ENCODE data around the gene ASCC3. TPM values are rescaled to one million over a fixed set of nuclear protein-coding genes. Genes with fewer than 3 reads are reported as not detected.
"Not testable (repeated sequence)": the region's sequence is repeated elsewhere in the genome, so short reads cannot be mapped to it uniquely, and the experiment has no call there.

ASCC3 gene
- total RNA-seq, 4 donors from 2014 or later = 14.2 to 58.9 (median 36.6) TPM

DNA sequence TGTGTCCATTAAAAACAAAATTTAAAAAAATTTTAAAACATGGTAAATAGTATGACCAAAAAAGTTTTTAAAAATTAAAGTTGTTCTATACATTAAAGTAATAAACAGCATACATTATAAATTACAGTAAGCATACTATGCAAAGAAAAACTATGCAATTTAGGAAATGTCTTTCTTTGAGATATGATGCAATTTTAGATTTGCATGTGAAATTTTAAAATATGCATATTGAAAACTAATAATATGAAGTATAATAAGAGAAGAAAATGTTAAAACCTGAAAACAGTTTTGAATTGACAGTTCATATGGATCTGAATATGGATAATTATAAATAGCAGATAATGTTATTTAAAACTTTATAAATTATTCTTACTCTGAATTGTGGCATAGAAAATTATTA, 43.1 kb downstream of the ASCC3 start:
- TF ChIP-seq POLR2A (IDR thresholded peaks at IDR 0.05) = no peak
- TF ChIP-seq, protein P1, sequence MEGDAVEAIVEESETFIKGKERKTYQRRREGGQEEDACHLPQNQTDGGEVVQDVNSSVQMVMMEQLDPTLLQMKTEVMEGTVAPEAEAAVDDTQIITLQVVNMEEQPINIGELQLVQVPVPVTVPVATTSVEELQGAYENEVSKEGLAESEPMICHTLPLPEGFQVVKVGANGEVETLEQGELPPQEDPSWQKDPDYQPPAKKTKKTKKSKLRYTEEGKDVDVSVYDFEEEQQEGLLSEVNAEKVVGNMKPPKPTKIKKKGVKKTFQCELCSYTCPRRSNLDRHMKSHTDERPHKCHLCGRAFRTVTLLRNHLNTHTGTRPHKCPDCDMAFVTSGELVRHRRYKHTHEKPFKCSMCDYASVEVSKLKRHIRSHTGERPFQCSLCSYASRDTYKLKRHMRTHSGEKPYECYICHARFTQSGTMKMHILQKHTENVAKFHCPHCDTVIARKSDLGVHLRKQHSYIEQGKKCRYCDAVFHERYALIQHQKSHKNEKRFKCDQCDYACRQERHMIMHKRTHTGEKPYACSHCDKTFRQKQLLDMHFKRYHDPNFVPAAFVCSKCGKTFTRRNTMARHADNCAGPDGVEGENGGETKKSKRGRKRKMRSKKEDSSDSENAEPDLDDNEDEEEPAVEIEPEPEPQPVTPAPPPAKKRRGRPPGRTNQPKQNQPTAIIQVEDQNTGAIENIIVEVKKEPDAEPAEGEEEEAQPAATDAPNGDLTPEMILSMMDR (IDR thresholded peaks at IDR 0.05) = no peak
- Histone ChIP-seq H3K4me1 (no peaks in the 10 kb centered on the region), H3K27ac (no peak overlapping the region), H3K4me3 (no peak overlapping the region), H3K27me3 (no peaks in the 10 kb centered on the region), H3K9me3 (no peaks in the 10 kb centered on the region), H3K36me3 (peaks cover 0 to 3% (median 0%) of the 10 kb centered on the region in 3 donors)
- intact Hi-C loops (cut with DNase I) = no loop called here
- DNase-seq = no peak

GRCh38 chr6:100833972-100834574, 47.1 kb downstream of the ASCC3 start:
- intact Hi-C loops (cut with DNase I) = no loop called here
- WGBS, 2 donors = 95 to 96% methylated on average over 4 to 5 of the region's 5 CpGs

DNA sequence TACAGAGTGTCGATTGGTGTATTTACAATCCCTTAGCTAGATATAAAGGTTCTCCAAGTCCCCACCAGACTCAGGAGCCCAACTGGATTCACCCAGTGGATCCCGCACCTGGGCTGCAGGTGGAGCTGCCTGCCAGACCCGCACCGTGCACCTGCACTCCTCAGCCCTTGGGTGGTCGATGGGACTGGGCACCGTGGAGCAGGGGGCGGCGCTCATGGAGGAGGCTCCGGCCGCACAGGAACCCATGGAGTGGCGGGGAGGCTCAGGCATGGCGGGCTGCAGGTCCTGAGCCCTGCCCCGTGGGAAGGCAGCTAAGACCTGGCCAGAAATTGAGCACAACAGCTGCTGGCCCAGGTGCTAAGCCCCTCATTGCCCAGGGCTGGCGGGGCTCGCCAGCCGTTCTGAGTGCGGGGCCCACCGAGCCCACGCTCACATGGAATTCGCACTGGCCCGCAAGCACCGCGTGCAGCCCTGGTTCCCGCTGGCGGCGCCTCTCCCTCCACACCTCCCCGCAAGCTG, 52.0 kb downstream of the ASCC3 start:
- H3K27ac ChIP-seq; H3K9me3 ChIP-seq; H3K4me3 ChIP-seq; H3K27me3 ChIP-seq; DNase-seq; intact Hi-C loops (cut with DNase I); H3K4me1 ChIP-seq: not testable (repeated sequence)
- no CpG with 5 or more reads among the region's 27 CpGs for WGBS, 2 donors
- H3K36me3 ChIP-seq = peaks cover 0 to 27% (median 0%) of the 10 kb centered on the region in 3 donors

More at GRCh38 chr6:100833972-100834574, 47.1 kb downstream of the ASCC3 start:
- Histone ChIP-seq H3K27me3 (no peaks in the 10 kb centered on the region), H3K27ac (no peak overlapping the region), H3K4me1 (no peaks in the 10 kb centered on the region), H3K36me3 (peaks cover 0 to 17% (median 0%) of the 10 kb centered on the region in 3 donors), H3K4me3 (no peak overlapping the region), H3K9me3 (no peaks in the 10 kb centered on the region)
- TF ChIP-seq POLR2A (IDR thresholded peaks at IDR 0.05) = no peak
- TF ChIP-seq, protein P1 (IDR thresholded peaks at IDR 0.05) = no peak
- no peak for DNase-seq

GRCh38 chr6:100823041-100823440, 58.1 kb downstream of the ASCC3 start:
- no peak for TF ChIP-seq POLR2A (IDR thresholded peaks at IDR 0.05)
- TF ChIP-seq, protein P1 (IDR thresholded peaks at IDR 0.05) = no peak
- DNase-seq = no peak
- H3K4me1 ChIP-seq = no peaks in the 10 kb centered on the region
- intact Hi-C loops (cut with DNase I) = no loop called here
- no peaks in the 10 kb centered on the region for H3K9me3 ChIP-seq
- WGBS, 2 donors = 90 to 93% methylated on average over 5 of the region's 5 CpGs
- peaks cover 0 to 7% (median 0%) of the 10 kb centered on the region in 3 donors for H3K36me3 ChIP-seq
- H3K27ac ChIP-seq = no peak overlapping the region
- H3K27me3 ChIP-seq = no peaks in the 10 kb centered on the region
- no peak overlapping the region for H3K4me3 ChIP-seq

GRCh38 chr6:100818066-100818465, 63.1 kb downstream of the ASCC3 start:
- Histone ChIP-seq H3K9me3 (no peaks in the 10 kb centered on the region), H3K36me3 (peaks cover 0 to 7% (median 0%) of the 10 kb centered on the region in 3 donors), H3K4me3 (no peak overlapping the region), H3K27ac (no peak overlapping the region), H3K27me3 (no peaks in the 10 kb centered on the region), H3K4me1 (no peaks in the 10 kb centered on the region)
- intact Hi-C loops (cut with DNase I) = no loop called here
- 86 to 94% methylated on average over 2 of the region's 2 CpGs for WGBS, 2 donors
- no peak for DNase-seq
- TF ChIP-seq POLR2A (IDR thresholded peaks at IDR 0.05) = no peak
- TF ChIP-seq, protein P1 (IDR thresholded peaks at IDR 0.05) = no peak

All from esophagus squamous epithelium (tissue), 5 donors.